ENCODE measurements around the gene ADARB1.

GRCh38 chr21:45157932-45158331 is 83.6 kb downstream of the ADARB1 start:
- TF ChIP-seq KDM1A (IDR thresholded peaks at IDR 0.05; ENCODE audit: borderline replicate concordance, low read length) (no peak), CTCF (IDR thresholded peaks at IDR 0.05; ENCODE audit: control extremely low read depth in 1 of 3, insufficient read depth in 1 of 3, low read depth in 1 of 3, low read length in 3 of 3) (no peak), KDM5A (IDR thresholded peaks at IDR 0.05; ENCODE audit: low read length) (no peak), EP300 (IDR thresholded peaks at IDR 0.05; ENCODE audit: borderline replicate concordance in 1 of 2, low read depth in 2 of 2, low read length in 2 of 2) (no peak), TAF1 (IDR thresholded peaks at IDR 0.05; ENCODE audit: low read depth, low read length) (no peak), ZNF274 (IDR thresholded peaks at IDR 0.05; ENCODE audit: borderline replicate concordance, extremely low read depth, low read length) (no peak), GABPA (IDR thresholded peaks at IDR 0.05; ENCODE audit: borderline replicate concordance, insufficient read depth, low read length) (no peak), SRF (IDR thresholded peaks at IDR 0.05; ENCODE audit: low read depth, low read length) (no peak), MAX (IDR thresholded peaks at IDR 0.05) (no peak), RBBP5 (IDR thresholded peaks at IDR 0.05; ENCODE audit: borderline replicate concordance, low read depth, low read length) (no peak)

Data from H1 (cell line).